NCI-H146 (cell line): Measurements from ENCODE around the gene PPARA.
"Not testable (repeated sequence)": the region's sequence is repeated elsewhere in the genome, so short reads cannot be mapped to it uniquely, and the experiment has no call there.

Experiments used
- DNase-seq: peaks from one replicate; lab custom pipeline; 2025; lab: John Stamatoyannopoulos, UW

Gene PPARA

DNA sequence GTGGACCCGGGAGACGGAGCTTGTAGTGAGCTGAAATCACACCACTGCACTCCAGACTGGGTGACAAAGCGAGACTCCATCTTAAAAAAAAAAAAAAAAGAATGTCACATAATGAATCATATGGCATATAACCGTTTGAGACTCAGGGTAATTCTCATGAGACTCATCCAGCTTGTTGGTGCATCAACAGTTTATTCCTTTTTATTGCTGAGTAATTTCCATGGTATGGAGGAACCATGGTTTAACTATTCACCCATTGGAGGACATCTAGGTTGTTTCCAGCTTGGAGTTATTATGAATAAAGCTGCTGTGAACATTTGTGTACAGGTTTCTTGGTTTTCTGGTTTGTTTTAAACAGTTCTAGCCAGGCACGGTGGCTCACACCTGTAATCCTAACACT, 25.3 kb downstream of the PPARA start:
- no peak for DNase-seq

DNA sequence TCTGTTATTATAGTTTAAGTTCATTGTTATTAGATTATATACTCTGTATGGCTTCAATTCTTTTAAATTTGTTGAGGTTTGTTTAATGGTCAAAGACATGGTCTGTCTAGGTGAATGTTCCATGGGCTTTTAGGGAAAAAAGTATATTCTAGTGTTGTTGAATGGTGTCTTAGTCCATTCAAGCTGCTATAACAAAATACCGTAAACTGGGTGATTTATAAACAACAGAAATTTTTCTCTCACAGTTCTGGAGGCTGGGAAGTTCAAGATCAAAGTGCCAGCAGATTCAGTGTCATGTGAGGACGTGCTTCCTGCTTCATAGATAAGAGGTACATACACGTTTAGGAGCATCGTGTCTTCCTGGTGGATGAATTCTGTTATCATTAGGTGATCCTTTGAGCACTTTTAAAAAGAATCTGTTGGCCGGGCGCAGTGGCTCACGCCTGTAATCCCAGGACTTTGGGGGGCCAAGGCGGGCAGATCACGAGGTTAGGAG, 26.2 kb downstream of the PPARA start:
- no peak for DNase-seq

DNA sequence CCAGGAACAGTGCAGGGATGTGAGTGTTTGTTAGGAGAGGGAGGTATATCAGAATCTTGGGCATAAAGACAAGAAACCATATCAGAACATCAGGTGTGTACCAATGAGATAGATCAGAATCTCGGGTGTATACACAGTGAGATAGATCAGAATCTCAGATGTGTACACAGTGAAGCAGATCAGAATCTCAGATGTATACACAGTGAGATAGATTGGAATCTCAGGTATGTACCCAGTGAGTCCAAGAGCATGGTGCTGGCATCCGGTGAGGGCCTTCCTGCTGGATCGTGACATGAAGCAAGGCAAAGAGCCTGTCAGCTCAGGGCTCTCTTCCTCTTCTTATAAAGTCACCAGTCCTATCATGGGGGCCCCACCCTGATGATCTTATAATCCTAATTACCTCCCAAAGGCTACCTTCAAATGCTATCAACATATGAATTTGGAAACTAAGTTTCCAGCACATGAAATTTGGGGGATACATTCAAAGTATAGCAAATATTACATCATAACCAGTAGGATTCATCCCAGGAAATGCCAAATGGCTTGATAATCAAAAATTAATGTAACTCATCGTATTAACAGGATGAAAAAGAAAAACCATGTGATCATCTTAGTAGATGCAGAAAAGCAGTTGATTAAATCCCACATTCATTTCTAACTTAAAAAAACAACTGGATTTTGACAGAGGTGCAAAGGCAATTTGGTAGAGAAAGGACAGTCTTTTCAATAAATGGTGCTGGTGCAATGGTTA, 28.6 kb downstream of the PPARA start:
- DNase-seq = no peak

DNA sequence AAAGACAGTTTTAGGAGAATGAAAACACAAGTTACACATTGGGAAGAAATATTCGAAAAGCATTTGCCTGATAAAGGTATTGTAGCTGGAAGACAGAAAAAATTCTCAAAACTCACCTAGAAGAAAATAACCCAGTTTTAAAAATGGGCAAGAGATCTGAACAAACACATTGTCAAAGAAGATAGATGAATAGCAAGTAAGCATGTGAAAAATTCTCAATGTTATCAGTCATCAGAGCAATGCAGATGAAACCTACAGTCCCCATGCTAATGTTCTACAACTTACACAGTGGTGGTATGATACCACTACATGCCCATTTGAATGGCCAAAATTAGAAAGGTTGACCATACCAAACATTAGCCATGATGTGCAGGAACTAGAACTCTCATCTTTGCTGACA, 29.4 kb downstream of the PPARA start:
- DNase-seq = no peak

DNA sequence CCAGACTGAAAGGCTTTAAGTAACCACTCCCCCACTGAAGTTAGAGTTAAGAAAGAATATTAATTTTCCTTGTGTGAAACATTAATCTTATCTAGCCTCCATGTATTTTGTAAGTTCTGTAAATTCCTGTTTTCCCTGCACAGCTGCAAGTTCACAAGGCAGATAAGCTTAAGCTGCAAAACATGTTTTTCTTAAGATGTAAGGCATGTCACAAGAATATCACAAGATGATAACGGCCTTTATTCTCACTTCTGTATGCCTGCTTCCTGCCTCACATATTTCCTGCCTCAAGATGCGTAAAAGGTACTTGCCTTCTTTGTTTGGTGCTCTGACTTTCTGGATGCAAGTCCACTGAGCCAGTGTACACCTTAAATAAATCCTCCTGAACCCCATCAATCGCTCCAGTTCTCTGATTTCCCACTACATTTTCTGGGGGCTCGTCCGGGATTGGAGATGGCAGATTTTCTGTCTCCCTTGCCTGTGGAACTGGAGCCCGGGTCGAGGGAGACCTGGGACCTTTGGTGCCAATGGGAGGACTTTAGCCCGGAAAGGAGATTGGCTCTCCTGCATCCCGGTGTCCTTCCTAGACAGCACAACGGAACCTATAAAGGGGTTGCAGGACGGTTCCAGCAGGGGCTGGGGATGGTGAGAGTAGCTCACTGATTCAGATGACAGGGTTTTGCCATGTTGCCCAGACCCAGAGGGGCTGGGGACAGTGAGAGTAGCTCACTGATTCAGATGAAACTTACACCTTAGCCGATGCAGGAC, 30.2 kb downstream of the PPARA start:
- DNase-seq = no peak

DNA sequence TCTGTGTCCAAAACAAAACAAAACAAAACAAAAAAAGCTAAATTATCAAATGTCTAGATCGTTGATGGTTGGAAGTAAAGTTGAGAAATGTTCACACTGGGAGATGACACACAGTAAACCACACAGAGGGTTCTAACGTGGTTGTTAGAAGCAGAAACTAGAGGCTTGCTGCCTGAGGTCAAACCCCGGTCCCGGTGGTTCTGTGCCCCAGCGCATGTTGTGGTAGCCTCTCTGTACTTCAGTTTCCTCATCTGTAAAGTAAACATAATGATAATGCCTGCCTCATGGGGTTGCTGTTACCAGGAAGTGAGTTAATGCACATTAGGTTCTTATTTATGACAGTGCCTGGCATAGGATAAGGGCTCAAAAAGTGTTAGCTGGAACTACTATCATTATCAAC, 33.4 kb downstream of the PPARA start:
- no peak for DNase-seq

DNA sequence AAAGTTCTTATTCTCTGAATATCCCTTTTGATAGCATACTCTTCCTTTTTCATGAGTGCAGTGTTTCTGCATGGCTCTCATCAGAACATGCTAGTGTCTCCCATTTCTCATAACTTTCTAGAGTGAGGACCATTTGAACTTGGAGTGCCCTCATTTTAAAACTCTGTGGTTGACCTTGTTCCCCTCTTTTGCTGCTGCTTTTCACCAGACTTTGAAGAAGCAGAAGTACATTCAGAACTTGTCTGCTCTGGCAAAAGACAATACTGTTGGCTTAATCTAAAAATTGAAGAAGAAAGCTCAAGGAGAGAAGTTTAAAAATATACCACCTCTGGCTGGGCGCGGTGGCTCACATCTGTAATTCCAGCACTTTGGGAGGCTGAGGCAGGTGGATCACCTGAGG, 35.0 kb downstream of the PPARA start:
- no peak for DNase-seq

DNA sequence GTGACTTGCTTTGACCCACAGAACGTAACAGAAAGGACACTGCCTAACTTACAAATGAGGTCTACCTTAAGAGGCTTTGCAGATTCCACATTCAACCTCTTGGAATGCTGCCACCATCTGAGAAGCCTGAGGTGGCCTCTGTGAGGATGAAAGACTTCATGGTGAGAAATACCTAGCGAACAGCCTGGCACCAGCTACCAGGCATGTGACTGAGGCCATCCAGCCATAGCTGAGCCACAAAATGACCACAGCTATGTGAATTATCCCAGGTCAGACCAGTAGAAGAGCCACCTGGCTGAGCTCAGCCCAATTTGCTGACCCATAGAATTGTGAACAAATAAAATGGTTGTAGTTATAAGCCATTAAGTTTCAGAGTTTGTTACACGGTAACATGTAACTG, 37.5 kb downstream of the PPARA start:
- DNase-seq = no peak

DNA sequence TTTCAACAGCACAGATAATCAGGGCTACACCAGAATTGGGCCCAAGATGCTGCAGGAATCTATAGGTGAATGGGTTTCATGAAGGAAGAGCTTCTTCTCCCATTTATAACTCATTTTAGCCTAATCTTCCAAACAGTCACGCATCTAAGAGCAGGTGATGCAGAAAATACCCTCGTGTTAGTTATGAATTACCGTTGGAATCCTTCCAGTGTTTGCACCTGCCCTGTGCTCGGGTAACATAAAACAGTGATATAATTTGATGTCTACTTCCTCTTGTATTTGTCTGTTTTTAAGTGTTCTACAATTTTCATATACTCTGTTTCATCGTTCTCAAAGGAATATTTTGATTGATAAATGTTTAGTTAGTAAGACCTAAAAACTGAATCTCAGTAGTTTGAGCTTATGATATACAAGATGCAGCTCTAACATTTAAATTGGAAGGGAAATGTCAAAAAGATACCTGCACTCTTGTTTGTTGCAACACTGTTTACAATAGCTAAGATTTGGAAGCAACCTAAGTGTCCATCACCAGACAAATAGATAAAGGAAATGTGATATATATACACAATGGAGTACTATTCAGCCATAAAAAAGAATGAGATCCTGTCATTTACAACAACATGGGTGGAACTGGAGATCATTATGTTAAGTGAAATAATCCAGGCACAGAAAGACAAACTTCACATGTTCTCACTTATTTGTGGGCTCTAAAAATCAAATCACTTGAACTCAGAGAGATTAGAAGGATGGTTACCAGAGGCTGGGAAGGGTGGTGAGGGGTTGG, 42.1 kb downstream of the PPARA start:
- DNase-seq = no peak

DNA sequence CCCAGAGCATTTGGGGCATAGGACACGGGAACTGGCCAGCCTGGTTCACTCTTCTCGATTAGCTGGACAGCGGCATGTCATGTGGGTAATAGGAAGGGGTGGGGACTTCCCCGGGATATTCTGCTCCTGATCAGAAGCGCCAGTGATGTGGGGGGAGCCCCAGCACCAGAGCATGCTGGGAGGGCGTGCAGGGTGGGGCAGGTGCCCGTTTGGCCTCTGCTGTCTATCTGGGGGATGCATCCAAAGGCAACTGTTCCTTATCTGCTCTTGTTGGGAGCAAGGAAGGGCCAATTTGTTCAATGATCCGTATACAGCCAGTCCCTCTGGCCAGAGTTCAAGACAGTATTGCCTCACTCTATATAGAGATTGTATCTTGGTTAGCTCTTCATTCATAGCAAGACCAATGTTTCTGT, 43.6 kb downstream of the PPARA start:
- DNase-seq = no peak

DNA sequence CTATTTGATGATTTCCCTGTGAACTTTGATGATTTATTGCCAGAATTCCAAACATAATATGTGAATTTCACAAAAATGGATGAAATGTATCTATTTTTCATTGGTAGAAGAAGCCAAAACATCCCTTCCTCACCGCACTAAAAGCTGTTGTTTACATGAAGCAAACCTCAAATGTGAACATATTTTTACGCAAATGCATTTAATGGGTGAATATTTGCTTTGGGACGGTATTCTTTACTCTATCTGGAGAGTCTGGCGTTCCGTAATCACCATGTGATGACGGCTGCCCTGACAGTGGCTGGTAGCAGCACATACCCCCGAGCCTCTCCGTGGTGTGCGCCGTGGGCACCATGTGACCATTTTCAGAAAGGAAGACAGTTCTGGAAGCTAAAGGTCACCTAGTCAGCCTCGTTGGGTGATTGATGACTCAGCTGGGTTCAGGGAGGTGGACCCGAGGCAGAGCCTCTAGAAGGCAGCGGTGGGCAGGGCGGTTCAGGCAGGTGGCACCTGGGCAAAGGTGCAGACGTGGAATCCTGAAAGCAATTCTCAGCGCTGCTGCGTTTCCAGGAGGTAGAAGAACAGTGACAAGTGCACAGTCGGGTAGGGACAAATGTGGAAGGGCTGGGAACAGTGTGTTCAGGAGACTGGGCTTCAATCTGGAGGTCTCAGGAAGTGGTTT, 45.3 kb downstream of the PPARA start:
- no peak for DNase-seq

DNA sequence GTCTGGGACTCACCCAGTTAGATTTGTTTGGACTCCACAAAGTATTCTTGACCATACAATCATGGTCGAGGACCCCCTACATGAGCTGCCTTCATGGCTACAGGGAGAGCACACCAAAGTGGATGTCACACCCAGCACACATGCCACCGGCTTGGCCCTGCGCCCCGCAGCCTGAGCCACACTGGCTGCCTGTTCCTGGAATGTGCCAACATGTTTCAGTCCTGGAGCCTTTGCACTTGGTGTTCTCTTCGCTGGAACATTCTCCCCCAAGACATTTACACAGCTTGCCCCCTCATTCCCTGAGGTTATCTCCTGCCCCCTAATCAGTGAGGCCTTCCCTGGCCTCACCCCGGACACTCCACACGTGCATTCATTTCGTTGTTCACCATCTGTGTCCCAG, 46.0 kb downstream of the PPARA start:
- no peak for DNase-seq

DNA sequence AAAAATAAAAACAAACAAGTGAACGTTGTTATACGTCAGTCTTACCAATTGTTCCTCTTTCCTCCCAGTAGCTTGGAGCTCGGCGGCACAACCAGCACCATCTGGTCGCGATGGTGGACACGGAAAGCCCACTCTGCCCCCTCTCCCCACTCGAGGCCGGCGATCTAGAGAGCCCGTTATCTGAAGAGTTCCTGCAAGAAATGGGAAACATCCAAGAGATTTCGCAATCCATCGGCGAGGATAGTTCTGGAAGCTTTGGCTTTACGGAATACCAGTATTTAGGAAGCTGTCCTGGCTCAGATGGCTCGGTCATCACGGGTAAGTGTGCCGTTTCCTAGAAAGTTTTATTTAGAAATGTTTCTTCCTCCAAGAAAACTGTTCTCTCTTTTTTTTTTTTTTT, 47.9 kb downstream of the PPARA start:
- DNase-seq = no peak

DNA sequence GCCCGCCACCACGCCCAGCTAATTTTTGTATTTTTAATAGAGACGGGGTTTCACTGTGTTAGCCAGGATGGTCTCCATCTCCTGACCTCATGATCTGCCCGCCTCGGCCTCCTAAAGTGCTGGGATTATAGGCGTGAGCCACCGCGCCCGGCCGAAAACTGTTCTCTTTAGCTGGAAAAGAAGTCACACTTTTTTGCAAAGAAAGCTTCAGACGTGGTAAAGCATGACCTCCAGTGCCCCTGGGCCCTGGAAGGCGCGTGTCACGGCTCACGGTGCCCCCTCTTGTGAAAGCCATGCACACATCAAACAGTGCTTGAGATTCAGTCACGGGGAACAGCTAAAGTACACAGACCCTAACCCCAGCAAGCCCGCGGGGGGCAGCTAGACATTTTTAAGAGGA, 48.5 kb downstream of the PPARA start:
- not testable (repeated sequence) for DNase-seq

DNA sequence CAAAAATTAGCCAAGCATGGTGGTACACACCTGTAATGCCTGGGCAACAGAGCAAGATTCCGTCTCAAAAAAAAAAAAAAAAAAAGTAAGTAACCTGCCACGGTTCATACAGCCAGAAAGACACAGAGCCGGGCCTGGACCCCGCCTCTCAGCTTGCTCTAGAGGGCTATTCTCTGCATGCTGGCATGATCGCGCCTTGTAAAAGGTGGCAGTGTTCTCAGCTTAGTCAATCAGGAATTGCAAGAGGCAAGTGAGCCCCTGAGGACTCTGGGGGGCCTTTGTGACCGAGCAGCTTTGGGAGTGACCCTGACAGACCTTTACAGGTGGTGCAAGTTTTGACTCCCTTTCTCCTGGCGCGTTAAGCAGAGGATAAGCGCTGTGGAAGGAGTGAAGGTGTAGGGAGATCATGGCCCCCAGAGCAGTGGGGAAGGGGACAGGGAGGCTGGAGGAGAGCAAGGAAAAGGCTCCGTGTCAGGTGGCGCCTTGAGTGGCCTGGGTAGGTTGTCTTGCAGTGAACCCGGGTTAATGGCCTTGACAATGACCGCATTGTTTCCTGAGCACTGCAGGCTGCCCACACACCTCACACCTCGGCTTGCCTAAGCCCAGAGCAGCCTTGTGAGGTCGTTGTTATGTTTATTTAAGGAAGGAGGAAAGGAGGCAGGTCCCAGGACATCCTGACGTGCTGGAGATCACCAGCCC, 50.9 kb downstream of the PPARA start:
- no peak for DNase-seq

DNA sequence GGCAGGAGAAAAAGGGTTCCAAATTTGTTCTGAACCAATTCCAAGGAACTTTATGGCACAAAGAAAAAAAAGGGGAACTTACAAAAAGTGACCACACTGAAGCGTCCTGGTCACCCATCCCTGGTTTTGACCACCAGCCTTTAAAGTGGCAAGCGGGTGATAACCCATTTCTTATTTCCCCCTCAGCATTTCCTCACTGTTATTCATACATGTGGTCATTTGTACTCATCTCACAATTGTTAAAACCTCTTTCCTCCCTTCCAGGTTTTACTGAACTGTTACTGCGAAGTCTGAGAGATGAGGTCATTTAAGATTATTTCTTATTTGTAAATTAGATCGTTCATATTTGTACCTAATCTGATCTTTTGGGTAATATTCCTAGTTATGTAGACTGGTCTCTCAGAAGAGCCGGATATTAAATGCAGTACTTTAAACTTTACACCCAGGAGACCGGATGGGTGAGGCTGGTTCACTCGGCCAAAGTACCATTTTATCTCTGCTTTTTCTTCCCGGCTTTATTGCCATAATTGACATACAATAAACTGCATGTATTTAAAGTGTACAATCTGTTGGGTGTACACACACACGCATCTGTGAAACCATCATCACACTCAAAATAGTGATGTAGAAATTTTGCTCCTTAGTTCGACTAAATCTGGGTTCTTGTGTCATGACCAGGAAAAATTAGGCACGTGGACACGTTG, 52.7 kb downstream of the PPARA start:
- no peak for DNase-seq

DNA sequence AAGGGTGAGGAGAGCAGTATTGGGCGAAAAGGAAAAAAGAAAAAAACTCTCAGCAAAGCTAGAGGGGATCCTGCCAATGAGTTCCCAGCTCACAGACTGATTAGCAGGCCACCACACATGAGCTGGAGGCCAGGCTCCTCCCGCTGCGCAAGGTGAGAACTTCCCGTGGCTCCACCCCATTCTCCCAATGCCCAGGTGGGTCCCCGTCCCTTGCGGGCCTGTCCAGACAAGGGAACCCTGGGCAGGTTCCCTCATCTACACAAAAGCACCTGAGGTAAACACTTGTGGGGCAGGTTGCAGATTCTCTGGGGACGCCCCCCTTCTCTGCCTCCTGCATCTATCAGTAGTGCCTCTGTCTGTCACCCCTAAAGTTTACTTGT, 53.3 kb downstream of the PPARA start:
- DNase-seq = no peak

DNA sequence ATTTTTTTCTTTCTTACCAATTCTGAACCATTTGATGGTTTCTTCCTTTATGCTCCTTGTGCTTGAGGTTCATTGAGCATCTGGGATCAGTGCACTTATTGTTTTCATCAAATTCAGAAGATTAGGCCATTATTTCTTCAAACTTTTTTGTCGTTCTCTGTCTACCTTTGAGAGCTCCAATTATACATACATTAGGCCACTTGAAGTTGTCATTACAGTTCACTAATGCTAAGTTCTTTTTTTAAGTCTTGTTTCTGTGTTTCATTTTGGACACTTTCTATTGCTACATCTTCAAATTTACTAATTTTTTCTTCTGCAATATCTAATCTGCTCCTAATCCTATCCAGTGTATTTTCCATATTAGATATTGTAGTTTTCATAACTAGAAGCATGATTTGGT, 58.9 kb downstream of the PPARA start:
- no peak for DNase-seq

DNA sequence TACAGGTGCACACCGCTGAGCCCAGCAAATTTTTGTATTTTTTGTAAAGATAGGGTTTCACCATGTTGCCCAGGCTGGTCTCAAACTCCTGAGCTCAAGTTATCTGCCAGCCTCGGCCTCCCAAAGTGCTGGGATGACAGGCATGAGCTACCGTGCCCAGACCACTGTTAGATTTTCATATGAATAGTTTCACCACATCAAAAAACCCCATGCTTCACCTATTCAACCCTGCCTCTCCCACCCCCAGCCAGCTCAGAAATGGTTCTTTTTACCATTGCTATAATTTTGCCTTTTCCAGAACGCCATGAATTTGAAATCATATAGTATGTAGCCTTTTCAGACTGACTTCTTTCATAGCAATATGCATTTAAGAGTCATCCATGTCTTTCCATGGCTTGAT, 61.9 kb downstream of the PPARA start:
- no peak for DNase-seq

DNA sequence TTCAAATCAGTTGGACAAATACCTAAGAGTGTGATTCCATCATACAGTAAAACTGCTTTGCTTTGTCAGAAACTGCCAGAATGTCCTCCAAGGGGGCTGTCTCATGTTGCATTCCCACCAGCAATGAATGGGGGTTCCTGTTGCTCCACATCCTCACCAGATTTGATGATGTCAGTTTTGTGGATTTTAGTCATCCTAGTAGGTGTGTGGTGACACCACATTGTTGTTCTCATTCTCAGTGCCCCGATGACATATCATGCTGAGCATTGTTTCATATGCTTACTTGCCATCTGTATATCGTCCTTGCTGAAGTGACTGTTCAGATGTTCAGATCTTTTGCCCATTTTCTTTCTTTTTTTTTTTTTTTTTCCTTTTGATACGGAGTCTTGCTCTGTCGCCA, 62.7 kb downstream of the PPARA start:
- no peak for DNase-seq

DNA sequence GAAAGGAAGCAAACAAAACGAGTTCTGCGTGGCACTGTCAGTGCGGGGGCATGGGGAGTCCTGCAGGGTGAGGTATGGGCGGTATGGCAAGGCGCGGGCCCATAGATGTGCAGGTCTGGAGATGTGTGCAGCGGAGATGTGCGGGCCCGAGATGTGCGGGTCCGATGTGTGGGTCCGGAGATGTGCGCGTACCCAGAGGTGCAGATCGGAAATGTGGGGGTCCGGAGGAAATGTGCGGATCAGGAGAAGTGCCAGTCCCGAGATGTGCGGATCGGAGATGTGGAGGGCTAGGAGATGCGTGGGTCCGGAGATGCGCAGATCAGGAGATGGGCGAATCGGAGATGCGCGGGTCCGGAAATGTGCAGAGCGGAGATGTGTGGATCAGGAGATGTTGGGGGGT, 63.8 kb downstream of the PPARA start:
- no peak for DNase-seq
